Heart left ventricle (tissue), 16 donors: ENCODE results near the gene COMMD10. TPM values are rescaled to one million over a fixed set of nuclear protein-coding genes. Genes with fewer than 3 reads are reported as not detected.
A peak's percentile ranks its signal among the peaks of the same experiment; 100 is the strongest.

Experiments
- ATAC-seq, 4 donors: fragments of 200-7000 bp; cut with Tn5 transposase; one replicate each; pipeline ENCODE4 v1.9.1; 2020 to 2022; ENCODE audit warnings: moderate library complexity in 4 of 4, mild to moderate bottlenecking in 3 of 4, moderate number of reproducible peaks in 1 of 4
- DNase-seq, 5 donors: peaks; one replicate each; pipeline ENCODE4 v3.0.0-alpha.2; 2020
- H3K27ac ChIP-seq, 12 donors: fragments of 200-600 bp; sonication (generic) in 4 of 12; one replicate each; pipeline versions ENCODE4 v1.5.0 to v1.8.0; 2016 to 2022; ENCODE audit warnings: mild to moderate bottlenecking in 2 of 12
- H3K27me3 ChIP-seq, 9 donors: fragments of 200-600 bp; sonication (generic) in 2 of 9; one replicate each; pipeline versions ENCODE4 v1.5.1 to v1.8.0; 2016 to 2022; ENCODE audit warnings: mild to moderate bottlenecking in 3 of 9
- H3K36me3 ChIP-seq, 9 donors: fragments of 200-600 bp; sonication (generic) in 2 of 9; one replicate each; pipeline versions ENCODE4 v1.5.0 to v1.8.0; 2018 to 2022; ENCODE audit warnings: mild to moderate bottlenecking in 2 of 9
- H3K4me1 ChIP-seq, 12 donors: fragments of 200-600 bp; sonication (generic) in 4 of 12; one replicate each; pipeline versions ENCODE4 v1.5.0 to v1.8.0; 2016 to 2022; ENCODE audit warnings: mild to moderate bottlenecking in 3 of 12
- H3K4me3 ChIP-seq, 12 donors: fragments of 200-600 bp; sonication (generic) in 4 of 12; one replicate each; pipeline versions ENCODE4 v1.5.0 to v1.8.0; 2017 to 2022; ENCODE audit warnings: mild to moderate bottlenecking in 9 of 12, moderate library complexity in 4 of 12
- H3K9me3 ChIP-seq, 12 donors: fragments of 200-600 bp; sonication (generic) in 4 of 12; one replicate each; pipeline versions ENCODE4 v1.5.0 to v1.8.0; 2016 to 2022; ENCODE audit warnings: mild to moderate bottlenecking in 1 of 12
- POLR2A ChIP-seq, 2 donors: fragments of 450-650 bp; IDR thresholded peaks; one replicate each; pipeline ENCODE4 v1.6.1; 2017; ENCODE audit warnings: antibody characterized with exemption in 2 of 2, mild to moderate bottlenecking in 2 of 2, moderate library complexity in 2 of 2
- WGBS, 4 donors: extraction: QIAGEN DNeasy Blood & Tissue Kit in 2 of 4; methylation state at CpG; one replicate each; pipeline versions ENCODE4 v1.1.5 to v1.1.7; 2013 to 2018; 5-methylcytosine and 5-hydroxymethylcytosine counted together
- intact Hi-C, 10 donors: fragments of 100-400 bp; cut with DNase I; formaldehyde crosslinking; loops; one replicate each; pipeline versions ENCODE4 v1.11.1 to v1.14.2; 2022
- polyA plus RNA-seq, 2 donors: library from polyadenylated mRNA; stranded (reverse); fragments of 200-250 nt; gene quantifications; one replicate each; pipeline ENCODE4 v1.2.3, GENCODE V29; 2013
- total RNA-seq, 9 donors: library from RNA; depleted of rRNA in 2 of 9; stranded (reverse); fragments of >200 nt in 2 of 9; fragmentation: NEBNext Ultra II Directional in 3 of 9; extraction: Animal tissue kit (Norgen Biotek cat#: 25700) in 3 of 9; gene quantifications; one replicate each; pipeline versions ENCODE4 v1.1.0 to v1.2.4, GENCODE V29; 2016 to 2023
- TF ChIP-seq, protein P1 (sequence below), 12 donors: fragments of 200-600 bp; sonication (generic) in 4 of 12; IDR thresholded peaks; one replicate each; pipeline versions ENCODE4 v1.5.0 to v1.8.0; 2018 to 2022; ENCODE audit warnings: antibody characterized with exemption in 12 of 12, mild to moderate bottlenecking in 5 of 12
- donor health status: ischemic (EF 13 %, LVEDD 7.1; RV severe dilation, severe dysfunction).
- donor health status: healthy with polysubstance abuse.
- donor health status: DM: no; HTN: yes; CAD: no.
- donor health status: DM: no; HTN: no; CAD: no.
- donor health status: ischemic (EF 25% LVEDD 6.9; RV normal size, moderate dysfunction).
- donor health status: ischemic (EF 25% LVEDD 5.7; RV mildly dilated, moderate dysfunction).
- donor health status: healthy.
- donor health status: DM: yes; HTN: yes; CAD: no.
- donor health status: ischemic (EF 35%, LVEDD 5.7; RV mildly dilated, moderate dysfunction).
- donor health status: nonischemic (EF 11% LVEDD 7.7; RV severe dilation, severe dysfunction).
- donor health status: DM: yes; HTN: yes; CAD: no.
- donor health status: PGD.
- donor health status: ischemic (EF 29% LVEDD 5.4; RV normal size, mild dysfunction).
- donor health status: nonischemic (EF 23%, LVEDD 6.1; RV moderate dilation, normal function).

The COMMD10 gene
- total and polyA plus RNA-seq, 11 donors, result 25.2 to 42.2 (median 29.8) TPM

DNA sequence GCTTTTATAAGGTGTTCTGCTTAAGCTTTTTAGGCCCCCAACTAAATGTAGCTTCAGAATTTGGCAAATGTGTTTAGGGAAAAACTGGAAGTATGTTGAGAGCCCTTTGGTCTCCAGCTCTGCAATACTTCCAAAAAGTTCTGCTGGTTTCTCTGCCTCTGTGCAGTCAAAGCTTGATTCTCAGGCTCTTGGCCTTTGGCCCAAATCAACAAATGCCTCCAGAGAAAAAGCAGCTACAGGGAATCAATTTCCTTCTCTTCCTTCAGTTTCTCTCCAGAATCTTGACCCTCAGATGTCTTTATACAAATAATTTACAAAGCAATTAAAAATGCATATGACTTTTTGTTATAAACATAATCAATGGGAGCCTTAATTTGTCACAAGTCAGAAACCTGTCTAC, 235.7 kb downstream of the COMMD10 start:
- peaks cover 0 to 28% (median 0%) of the 10 kb centered on the region in 9 donors for H3K36me3 ChIP-seq
- peaks cover 0 to 27% (median 0%) of the 10 kb centered on the region in 12 donors for H3K9me3 ChIP-seq
- no peak overlapping the region for H3K4me3 ChIP-seq
- intact Hi-C loops, result no loop called here
- no peak for TF ChIP-seq POLR2A (IDR thresholded peaks at IDR 0.05)
- TF ChIP-seq, protein P1, sequence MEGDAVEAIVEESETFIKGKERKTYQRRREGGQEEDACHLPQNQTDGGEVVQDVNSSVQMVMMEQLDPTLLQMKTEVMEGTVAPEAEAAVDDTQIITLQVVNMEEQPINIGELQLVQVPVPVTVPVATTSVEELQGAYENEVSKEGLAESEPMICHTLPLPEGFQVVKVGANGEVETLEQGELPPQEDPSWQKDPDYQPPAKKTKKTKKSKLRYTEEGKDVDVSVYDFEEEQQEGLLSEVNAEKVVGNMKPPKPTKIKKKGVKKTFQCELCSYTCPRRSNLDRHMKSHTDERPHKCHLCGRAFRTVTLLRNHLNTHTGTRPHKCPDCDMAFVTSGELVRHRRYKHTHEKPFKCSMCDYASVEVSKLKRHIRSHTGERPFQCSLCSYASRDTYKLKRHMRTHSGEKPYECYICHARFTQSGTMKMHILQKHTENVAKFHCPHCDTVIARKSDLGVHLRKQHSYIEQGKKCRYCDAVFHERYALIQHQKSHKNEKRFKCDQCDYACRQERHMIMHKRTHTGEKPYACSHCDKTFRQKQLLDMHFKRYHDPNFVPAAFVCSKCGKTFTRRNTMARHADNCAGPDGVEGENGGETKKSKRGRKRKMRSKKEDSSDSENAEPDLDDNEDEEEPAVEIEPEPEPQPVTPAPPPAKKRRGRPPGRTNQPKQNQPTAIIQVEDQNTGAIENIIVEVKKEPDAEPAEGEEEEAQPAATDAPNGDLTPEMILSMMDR (IDR thresholded peaks at IDR 0.05), result no peak
- peaks cover 0 to 9% (median 0%) of the 10 kb centered on the region in 12 donors for H3K4me1 ChIP-seq
- no peaks in the 10 kb centered on the region for H3K27me3 ChIP-seq
- no peak overlapping the region for H3K27ac ChIP-seq
- peak in 1 of 5 donors; percentile 18 for DNase-seq
- no peak for ATAC-seq

DNA sequence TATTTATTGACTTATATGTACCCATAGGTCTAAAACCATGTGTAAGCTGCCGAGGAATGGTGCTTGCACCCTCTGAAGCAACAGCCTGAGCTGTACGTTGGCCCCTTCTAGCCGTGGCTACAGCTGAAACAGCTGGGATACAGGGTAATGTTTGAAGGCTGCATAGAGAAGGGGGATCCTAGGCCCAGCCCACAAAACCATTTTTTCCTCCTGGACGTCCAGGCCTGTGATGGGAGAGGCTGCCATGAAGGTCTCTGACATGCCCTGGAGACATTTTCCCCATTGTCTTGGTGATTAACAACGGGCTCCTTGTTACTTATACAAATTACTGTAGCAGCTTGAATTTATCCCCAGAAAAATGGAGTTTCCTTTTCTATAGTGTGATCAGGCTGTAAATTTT, 244.7 kb downstream of the COMMD10 start:
- Histone ChIP-seq H3K4me3 (no peak overlapping the region), H3K36me3 (peaks cover 0 to 16% (median 0%) of the 10 kb centered on the region in 9 donors), H3K4me1 (no peaks in the 10 kb centered on the region), H3K9me3 (peaks cover 0 to 42% (median 6%) of the 10 kb centered on the region in 12 donors), H3K27ac (no peak overlapping the region), H3K27me3 (no peaks in the 10 kb centered on the region)
- no peak for DNase-seq
- ATAC-seq, result no peak
- TF ChIP-seq, protein P1 (IDR thresholded peaks at IDR 0.05), result no peak
- TF ChIP-seq POLR2A (IDR thresholded peaks at IDR 0.05), result no peak
- 85 to 90% (median 86%) methylated on average over 5 of the region's 5 CpGs for WGBS, 4 donors
- intact Hi-C loops, result no loop called here

DNA sequence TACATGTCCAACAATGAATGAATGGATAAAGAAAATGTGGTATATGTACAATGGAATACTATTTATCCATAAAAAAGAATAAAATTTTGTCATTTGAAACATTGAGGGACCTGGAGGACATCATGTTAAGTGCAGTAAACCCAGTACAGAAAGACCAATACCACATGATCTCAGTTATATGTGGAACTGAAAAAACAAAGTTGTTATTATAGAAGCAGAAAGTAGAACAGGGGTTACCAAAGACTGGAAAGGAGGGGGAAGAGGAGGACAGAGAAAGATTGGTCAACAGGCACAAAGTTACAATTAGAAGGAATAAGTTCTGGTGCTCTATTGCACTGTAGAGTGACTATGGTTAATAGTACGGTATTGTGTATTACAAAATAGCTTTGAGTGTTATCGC, 256.0 kb downstream of the COMMD10 start:
- no peak for DNase-seq
- H3K4me1 ChIP-seq, result no peaks in the 10 kb centered on the region
- no peaks in the 10 kb centered on the region for H3K27me3 ChIP-seq
- H3K27ac ChIP-seq, result no peak overlapping the region
- no peak for TF ChIP-seq POLR2A (IDR thresholded peaks at IDR 0.05)
- TF ChIP-seq, protein P1 (IDR thresholded peaks at IDR 0.05), result no peak
- ATAC-seq, result no peak
- H3K4me3 ChIP-seq, result no peak overlapping the region
- 92 to 99% (median 96%) methylated on average over 2 of the region's 2 CpGs for WGBS, 4 donors
- no peaks in the 10 kb centered on the region for H3K36me3 ChIP-seq
- H3K9me3 ChIP-seq, result peaks cover 0 to 34% (median 5%) of the 10 kb centered on the region in 12 donors
- intact Hi-C loops, result no loop called here

Other genes starting within 250 kb of the COMMD10 start
- 10 to 100 TPM; 15.3 to 29.2 (median 20.8) TPM for gene ATG12, start 243.5 kb upstream of the COMMD10 start, total RNA-seq
- gene ATG12, start 243.5 kb upstream of the COMMD10 start, polyA plus RNA-seq, result 10 to 100 TPM; 23.0 to 31.3 TPM
- 10 to 100 TPM; 20.3 to 56.4 (median 46.6) TPM for gene AP3S1, start 243.1 kb upstream of the COMMD10 start, total RNA-seq
- gene AP3S1, start 243.1 kb upstream of the COMMD10 start, polyA plus RNA-seq, result 10 to 100 TPM; 40.8 to 42.1 TPM
- 1 to 10 TPM in 1 of 9 donors, under 1 TPM in 5, not detected in 3; 0.13 to 2.1 (median 0.38) TPM for gene LVRN, start 122.5 kb upstream of the COMMD10 start, total RNA-seq
- under 1 TPM; 0.18 to 0.88 TPM for gene LVRN, start 122.5 kb upstream of the COMMD10 start, polyA plus RNA-seq
- gene ARL14EPL, start 52.6 kb upstream of the COMMD10 start, total RNA-seq, result not detected
- not detected for gene ARL14EPL, start 52.6 kb upstream of the COMMD10 start, polyA plus RNA-seq